Chondrocyte (in vitro differentiated cells): ENCODE data around the gene COG5. TPM values are rescaled to one million over a fixed set of nuclear protein-coding genes. Genes with fewer than 3 reads are reported as not detected.
A peak's percentile ranks its signal among the peaks of the same experiment; 100 is the strongest.

ENCODE experiments used
- DNase-seq: peaks from one replicate; pipeline ENCODE4 v3.0.0; 2021; ENCODE audit warnings: mixed read lengths, low spot score
- H3K27ac Mint-ChIP-seq: one replicate; pipeline ENCODE4 v1.8.0; 2021; ENCODE audit warnings: mild to moderate bottlenecking, moderate library complexity, mixed read lengths; ENCODE audit not compliant: unreplicated experiment
- H3K27me3 Mint-ChIP-seq: 2 replicates; pipeline ENCODE4 v1.8.0; 2021; ENCODE audit warnings: low read depth, mixed read lengths
- H3K36me3 Mint-ChIP-seq: 2 replicates; pipeline ENCODE4 v1.8.0; 2021; ENCODE audit warnings: low read depth, mixed read lengths
- H3K4me1 Mint-ChIP-seq: 2 replicates; pipeline ENCODE4 v1.8.0; 2021; ENCODE audit warnings: low read depth, mild to moderate bottlenecking, mixed read lengths
- H3K4me3 Mint-ChIP-seq: one replicate; pipeline ENCODE4 v1.8.0; 2021; ENCODE audit warnings: mild to moderate bottlenecking, moderate library complexity, mixed read lengths; ENCODE audit not compliant: unreplicated experiment
- H3K9me3 Mint-ChIP-seq: 2 replicates; pipeline ENCODE4 v1.8.0; 2021; ENCODE audit warnings: low read depth, mixed read lengths
- CTCF ChIP-seq: fragments of 200-600 bp; sonication (generic); IDR thresholded peaks from 2 replicates; pipeline ENCODE4 v1.5.0; 2021; ENCODE audit warnings: antibody characterized with exemption, mild to moderate bottlenecking, moderate library complexity
- total RNA-seq: library from RNA; stranded (reverse); gene quantifications from 3 replicates; pipeline ENCODE4 v1.2.1, GENCODE V29; 2021

COG5 gene
- total RNA-seq, 1 donor from 2014 or later, result 52.8 TPM

- Mint-ChIP-seq H3K4me3 (no peak overlapping the region), H3K4me1 (peaks cover 19% of the 10 kb centered on the region), H3K9me3 (no peaks in the 10 kb centered on the region), H3K27ac (no peak overlapping the region), H3K36me3 (peaks cover 3% of the 10 kb centered on the region), H3K27me3 (no peaks in the 10 kb centered on the region)
- no peak for TF ChIP-seq CTCF
- DNase-seq, result no peak
Observed at GRCh38 chr7:107233981-107234380, 329.7 kb downstream of the COG5 start.

DNA sequence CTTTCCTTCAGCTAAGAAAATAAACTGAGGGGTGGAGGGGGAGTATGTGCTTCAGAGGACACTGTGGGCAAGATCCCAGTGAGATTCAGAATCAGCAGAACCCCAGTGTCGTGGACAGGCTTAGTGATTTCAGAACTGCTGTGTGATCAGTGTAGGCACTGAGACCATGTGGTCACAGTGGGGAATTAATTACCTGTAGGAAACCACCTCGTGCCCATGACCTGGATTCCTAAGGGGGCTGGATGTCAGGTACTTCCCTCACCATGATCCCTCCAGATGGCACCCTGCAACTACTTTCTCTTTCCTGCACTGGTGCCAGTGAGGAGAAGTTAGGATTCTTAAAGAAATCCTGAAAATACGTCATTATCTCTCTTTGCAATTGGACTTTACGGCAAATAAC lies 330.5 kb downstream of the COG5 start:
- TF ChIP-seq CTCF, result peak; percentile 14
- H3K27ac Mint-ChIP-seq, result no peak overlapping the region
- peaks cover 6% of the 10 kb centered on the region for H3K36me3 Mint-ChIP-seq
- no peaks in the 10 kb centered on the region for H3K27me3 Mint-ChIP-seq
- no peak for DNase-seq
- H3K4me3 Mint-ChIP-seq, result no peak overlapping the region
- H3K4me1 Mint-ChIP-seq, result peaks cover 19% of the 10 kb centered on the region
- H3K9me3 Mint-ChIP-seq, result no peaks in the 10 kb centered on the region

GRCh38 chr7:107232568-107233090 lies 331.1 kb downstream of the COG5 start:
- H3K27me3 Mint-ChIP-seq, result no peaks in the 10 kb centered on the region
- peaks cover 19% of the 10 kb centered on the region for H3K4me1 Mint-ChIP-seq
- H3K36me3 Mint-ChIP-seq, result peaks cover 6% of the 10 kb centered on the region
- H3K4me3 Mint-ChIP-seq, result no peak overlapping the region
- TF ChIP-seq CTCF, result no peak
- DNase-seq, result no peak
- no peaks in the 10 kb centered on the region for H3K9me3 Mint-ChIP-seq
- H3K27ac Mint-ChIP-seq, result no peak overlapping the region

DNA sequence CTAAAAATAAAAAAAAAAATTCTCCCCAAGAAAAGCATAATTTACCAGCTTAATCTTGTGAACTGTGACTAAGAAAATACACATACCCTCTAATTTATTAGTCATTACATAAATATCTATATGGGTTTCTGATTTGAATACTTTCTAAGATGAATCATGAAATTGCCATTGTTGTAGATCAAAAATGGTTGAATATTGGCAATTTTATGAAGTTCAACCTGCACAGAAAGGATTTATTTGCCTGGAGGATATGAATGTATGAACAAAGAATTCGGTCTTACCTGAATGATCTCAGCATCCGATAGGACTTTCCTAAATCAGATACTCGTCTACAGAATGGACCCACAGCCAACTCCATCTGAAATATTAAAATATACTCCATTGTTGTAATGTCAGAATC lies 333.4 kb downstream of the COG5 start:
- no peak overlapping the region for H3K27ac Mint-ChIP-seq
- TF ChIP-seq CTCF, result no peak
- H3K36me3 Mint-ChIP-seq, result peaks cover 6% of the 10 kb centered on the region
- no peak overlapping the region for H3K4me3 Mint-ChIP-seq
- no peaks in the 10 kb centered on the region for H3K27me3 Mint-ChIP-seq
- peaks cover 19% of the 10 kb centered on the region for H3K4me1 Mint-ChIP-seq
- H3K9me3 Mint-ChIP-seq, result no peaks in the 10 kb centered on the region
- no peak for DNase-seq

DNA sequence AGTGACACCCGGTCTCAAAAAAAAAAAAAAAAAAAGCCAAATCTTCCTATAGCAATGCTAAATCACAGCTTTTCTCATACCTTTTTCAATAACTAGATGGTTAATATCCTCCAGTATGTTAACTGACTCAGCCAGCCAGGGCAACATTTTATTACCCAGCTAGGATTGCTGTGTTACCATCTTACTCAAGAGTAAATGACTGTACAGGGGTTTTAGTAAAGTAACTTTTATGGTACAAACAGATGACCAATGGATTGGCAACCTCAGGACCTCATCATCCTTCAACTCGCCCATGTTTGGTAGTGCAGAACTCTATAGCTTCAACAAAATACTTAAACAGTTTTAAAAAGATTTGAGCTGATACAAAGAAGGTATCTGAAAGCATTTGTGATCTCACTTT lies 335.4 kb downstream of the COG5 start:
- Mint-ChIP-seq H3K4me3 (no peak overlapping the region), H3K9me3 (no peaks in the 10 kb centered on the region), H3K27me3 (no peaks in the 10 kb centered on the region), H3K4me1 (peaks cover 13% of the 10 kb centered on the region), H3K27ac (no peak overlapping the region), H3K36me3 (peaks cover 6% of the 10 kb centered on the region)
- DNase-seq, result no peak
- TF ChIP-seq CTCF, result no peak
